ENCODE measurements around the gene OR10H5.
"Not testable (repeated sequence)": the region's sequence is repeated elsewhere in the genome, so short reads cannot be mapped to it uniquely, and the experiment has no call there.

OR10H5 gene

GRCh38 chr19:15787611-15788155 lies at the start of gene OR10H5:
Gene OR10H5 (plus strand): TSS chr19:15787661. CDS start chr19:15794049, 6,388 bp downstream.
- no peak for DNase-seq

GRCh38 chr19:15737722-15738121 lies 49.7 kb upstream of the OR10H5 start, which contains the start of gene OR10H3:
Gene OR10H3 (plus strand): TSS chr19:15737985. CDS start chr19:15741393, 3,408 bp downstream.
- DNase-seq = no peak

GRCh38 chr19:15740785-15741184 lies 46.7 kb upstream of the OR10H5 start:
- DNase-seq = no peak

GRCh38 chr19:15748239-15748638 lies 39.2 kb upstream of the OR10H5 start:
- DNase-seq = no peak

GRCh38 chr19:15758379-15758778 lies 29.1 kb upstream of the OR10H5 start:
- DNase-seq = no peak

- DNase-seq = peak in 1 of 2 experiments; percentile 8
Measured at GRCh38 chr19:15759962-15760565, 27.4 kb upstream of the OR10H5 start.

GRCh38 chr19:15769586-15769985 lies 17.9 kb upstream of the OR10H5 start:
- no peak for DNase-seq

GRCh38 chr19:15774159-15774558 lies 13.3 kb upstream of the OR10H5 start:
- DNase-seq = not testable (repeated sequence)

- DNase-seq = no peak
Measured at GRCh38 chr19:15775249-15775648, 12.2 kb upstream of the OR10H5 start.

GRCh38 chr19:15776264-15776663 lies 11.2 kb upstream of the OR10H5 start:
- DNase-seq = no peak

GRCh38 chr19:15776991-15777970 lies 10.2 kb upstream of the OR10H5 start:
- DNase-seq = no peak

- DNase-seq = no peak
Measured at GRCh38 chr19:15779756-15780476, 7.5 kb upstream of the OR10H5 start.

GRCh38 chr19:15780610-15781418 lies 6.6 kb upstream of the OR10H5 start:
- DNase-seq = no peak

- DNase-seq = no peak
Measured at GRCh38 chr19:15781661-15782060, 5.8 kb upstream of the OR10H5 start.

- DNase-seq = no peak
Measured at GRCh38 chr19:15782211-15782610, 5.2 kb upstream of the OR10H5 start.

GRCh38 chr19:15782896-15783295 lies 4.6 kb upstream of the OR10H5 start:
- not testable (repeated sequence) for DNase-seq

- DNase-seq = no peak
Measured at GRCh38 chr19:15788594-15789270, 1.3 kb downstream of the OR10H5 start.

GRCh38 chr19:15790096-15790495 lies 2.6 kb downstream of the OR10H5 start:
- DNase-seq = no peak

- DNase-seq = not testable (repeated sequence)
Measured at GRCh38 chr19:15794279-15794678, 6.8 kb downstream of the OR10H5 start.

- DNase-seq = no peak
Measured at GRCh38 chr19:15810335-15810734, 22.9 kb downstream of the OR10H5 start.

- no peak for DNase-seq
Measured at GRCh38 chr19:15811476-15811875, 24.0 kb downstream of the OR10H5 start.

All from activated CD4-positive, alpha-beta T cell treated with anti-CD3 and anti-CD28 coated beads, Interleukin-2, amount 50 U/mL, for 48 hours (primary cell).